ENCODE data around the gene PCDH18.

GRCh38 chr4:137531986-137532868 is at the start of gene PCDH18:
- TF ChIP-seq POLR2AphosphoS5 (IDR thresholded peaks at IDR 0.05; ENCODE audit: low read depth) (peak; percentile 63), CTCF (conservative IDR thresholded peaks at IDR 0.05; ENCODE audit: low read depth in 2 of 2) (no peak), EZH2 (IDR thresholded peaks at IDR 0.05; ENCODE audit: low read depth, unreplicated experiment) (no peak), CREB1 (CRISPR knock-in tag; IDR thresholded peaks at IDR 0.05; ENCODE audit: low read depth) (no peak), EZH2phosphoT487 (IDR thresholded peaks at IDR 0.05; ENCODE audit: unreplicated experiment) (no peak), REST (IDR thresholded peaks at IDR 0.05; ENCODE audit: unreplicated experiment) (no peak)
